ENCODE results near the gene TCF12. TPM values are rescaled to one million over a fixed set of nuclear protein-coding genes. Genes with fewer than 3 reads are reported as not detected.
"Not testable (repeated sequence)": the region's sequence is repeated elsewhere in the genome, so short reads cannot be mapped to it uniquely, and the experiment has no call there.

Gene TCF12
- total RNA-seq, 4 donors from 2014 or later, result 93.9 to 165 (median 111) TPM

- no peak for ATAC-seq (ENCODE audit: low FRiP score)
- no peak for DNase-seq (ENCODE audit: low spot score)
- TF ChIP-seq CTCF (IDR thresholded peaks at IDR 0.05), result no peak
Observed at GRCh38 chr15:56943403-56943802, 25.0 kb downstream of the TCF12 start.

- no peak for TF ChIP-seq CTCF (IDR thresholded peaks at IDR 0.05)
- ATAC-seq (ENCODE audit: low FRiP score) (no peak), DNase-seq (ENCODE audit: low spot score) (no peak)
Observed at GRCh38 chr15:56944485-56944884, 26.0 kb downstream of the TCF12 start.

GRCh38 chr15:56946150-56946549 lies 27.7 kb downstream of the TCF12 start:
- ATAC-seq (ENCODE audit: low FRiP score) (no peak), DNase-seq (ENCODE audit: low spot score) (no peak)
- no peak for TF ChIP-seq CTCF (IDR thresholded peaks at IDR 0.05)

GRCh38 chr15:56948000-56948763 lies 29.7 kb downstream of the TCF12 start:
- TF ChIP-seq CTCF (IDR thresholded peaks at IDR 0.05), result no peak
- no peak for ATAC-seq (ENCODE audit: low FRiP score)
- no peak for DNase-seq (ENCODE audit: low spot score)

GRCh38 chr15:56948764-56949101 lies 30.3 kb downstream of the TCF12 start:
- DNase-seq (ENCODE audit: low spot score), result no peak
- ATAC-seq (ENCODE audit: low FRiP score), result no peak
- no peak for TF ChIP-seq CTCF (IDR thresholded peaks at IDR 0.05)

GRCh38 chr15:56950979-56951378 lies 32.5 kb downstream of the TCF12 start:
- no peak for DNase-seq (ENCODE audit: low spot score)
- no peak for ATAC-seq (ENCODE audit: low FRiP score)
- no peak for TF ChIP-seq CTCF (IDR thresholded peaks at IDR 0.05)

- no peak for ATAC-seq (ENCODE audit: low FRiP score)
- no peak for DNase-seq (ENCODE audit: low spot score)
- TF ChIP-seq CTCF (IDR thresholded peaks at IDR 0.05), result no peak
Observed at GRCh38 chr15:56953790-56954189, 35.3 kb downstream of the TCF12 start.

- not testable (repeated sequence) for DNase-seq (ENCODE audit: low spot score); ATAC-seq (ENCODE audit: low FRiP score)
Observed at GRCh38 chr15:56955011-56955410, 36.6 kb downstream of the TCF12 start.
